NCI-H1105 treated with DMSO at 0.1 percent for 48 hours (cell line): Measurements from ENCODE around the gene LDLRAD2.
"Not testable (repeated sequence)": the region's sequence is repeated elsewhere in the genome, so short reads cannot be mapped to it uniquely, and the experiment has no call there.

Source experiments
- DNase-seq: peaks from one replicate; lab custom pipeline; 2025; lab: John Stamatoyannopoulos, UW

The LDLRAD2 gene

GRCh38 chr1:21783679-21784603 is 28.1 kb upstream of the LDLRAD2 start:
- no peak for DNase-seq

- not testable (repeated sequence) for DNase-seq
Observed at GRCh38 chr1:21785764-21786163, 26.3 kb upstream of the LDLRAD2 start.

GRCh38 chr1:21786640-21787039 is 25.4 kb upstream of the LDLRAD2 start:
- DNase-seq, result no peak

GRCh38 chr1:21793104-21793503 is 19.0 kb upstream of the LDLRAD2 start:
- DNase-seq, result no peak

- no peak for DNase-seq
Observed at GRCh38 chr1:21794656-21795055, 17.4 kb upstream of the LDLRAD2 start.

GRCh38 chr1:21795075-21795474 is 17.0 kb upstream of the LDLRAD2 start:
- no peak for DNase-seq

GRCh38 chr1:21799730-21800129 is 12.3 kb upstream of the LDLRAD2 start:
- no peak for DNase-seq

GRCh38 chr1:21801100-21801499 is 11.0 kb upstream of the LDLRAD2 start:
- DNase-seq, result no peak

GRCh38 chr1:21804536-21804935 is 7.5 kb upstream of the LDLRAD2 start:
- DNase-seq, result no peak

- DNase-seq, result no peak
Observed at GRCh38 chr1:21813542-21813941, 1.5 kb downstream of the LDLRAD2 start.

GRCh38 chr1:21814241-21814918 is 2.3 kb downstream of the LDLRAD2 start:
- DNase-seq, result no peak

- DNase-seq, result no peak
Observed at GRCh38 chr1:21814981-21815582, 3.0 kb downstream of the LDLRAD2 start.

GRCh38 chr1:21815724-21816321 is 3.8 kb downstream of the LDLRAD2 start:
- no peak for DNase-seq

GRCh38 chr1:21816602-21817302 is 4.7 kb downstream of the LDLRAD2 start:
- no peak for DNase-seq

- DNase-seq, result no peak
Observed at GRCh38 chr1:21818656-21819055, 6.6 kb downstream of the LDLRAD2 start.

GRCh38 chr1:21820597-21821232 is 8.7 kb downstream of the LDLRAD2 start:
- DNase-seq, result no peak

- no peak for DNase-seq
Observed at GRCh38 chr1:21821385-21822019, 9.4 kb downstream of the LDLRAD2 start.

GRCh38 chr1:21822349-21822748 is 10.3 kb downstream of the LDLRAD2 start:
- no peak for DNase-seq

GRCh38 chr1:21823206-21823979 is 11.3 kb downstream of the LDLRAD2 start:
- DNase-seq, result no peak
